Midbrain (tissue), 1 donor: ENCODE data around the gene PNPLA7.
"Not testable (repeated sequence)": the region's sequence is repeated elsewhere in the genome, so short reads cannot be mapped to it uniquely, and the experiment has no call there.

ENCODE experiments used
- DNase-seq: peaks from one replicate; lab custom pipeline; 2025; lab: John Stamatoyannopoulos, UW

The PNPLA7 gene

GRCh38 chr9:137575364-137575715, 25.1 kb upstream of the PNPLA7 start:
- DNase-seq, result peak; percentile 25

DNA sequence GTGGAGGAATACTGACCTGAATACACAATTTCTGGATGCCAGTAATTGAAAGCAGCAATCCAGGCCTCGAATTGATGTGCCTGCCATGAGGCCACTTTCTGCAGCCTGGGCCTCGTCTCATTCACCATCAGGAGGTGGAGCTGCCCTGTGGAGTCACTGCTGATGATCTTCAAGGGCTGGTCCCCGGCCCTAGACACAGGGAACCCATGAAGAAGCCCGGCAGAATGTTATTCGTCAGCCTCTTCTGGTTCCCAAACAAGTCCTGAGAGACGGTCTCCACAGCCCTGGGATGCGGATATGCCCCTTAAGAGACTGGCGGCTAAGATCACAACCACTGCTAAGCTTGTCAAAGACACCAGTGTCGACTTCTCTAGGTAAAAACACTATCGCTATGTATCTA, 24.0 kb upstream of the PNPLA7 start:
- no peak for DNase-seq

GRCh38 chr9:137570566-137570965, 20.4 kb upstream of the PNPLA7 start:
- DNase-seq, result no peak

GRCh38 chr9:137569609-137570203, 19.5 kb upstream of the PNPLA7 start:
- DNase-seq, result no peak

GRCh38 chr9:137568445-137568844, 18.2 kb upstream of the PNPLA7 start:
- DNase-seq, result not testable (repeated sequence)

- DNase-seq, result no peak
These were observed 14.7 kb upstream of the PNPLA7 start for GRCh38 chr9:137564817-137565411.

DNA sequence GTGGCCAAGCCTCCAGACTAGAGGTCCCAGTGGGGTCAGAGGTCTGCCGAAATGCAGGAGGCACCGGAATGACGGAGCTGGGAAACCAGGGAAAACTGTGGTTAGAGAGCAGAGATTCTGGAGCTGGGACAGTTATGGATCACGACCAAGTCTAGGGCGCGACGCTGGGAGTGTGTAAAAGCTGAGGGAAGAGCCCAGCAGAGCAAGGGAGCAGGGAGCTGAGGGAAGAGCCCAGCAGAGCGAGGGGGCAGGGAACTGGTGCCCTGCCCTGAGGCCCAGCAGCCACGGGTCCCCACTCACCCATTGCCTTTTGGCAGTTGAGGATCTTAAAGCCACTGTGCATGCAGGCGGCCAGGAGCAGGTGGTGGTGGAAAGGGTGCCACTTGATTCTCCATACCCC, 13.9 kb upstream of the PNPLA7 start:
- no peak for DNase-seq

- DNase-seq, result no peak
These were observed 7.9 kb upstream of the PNPLA7 start for GRCh38 chr9:137558127-137558526.

- DNase-seq, result no peak
These were observed 6.1 kb upstream of the PNPLA7 start for GRCh38 chr9:137556069-137556838.

DNA sequence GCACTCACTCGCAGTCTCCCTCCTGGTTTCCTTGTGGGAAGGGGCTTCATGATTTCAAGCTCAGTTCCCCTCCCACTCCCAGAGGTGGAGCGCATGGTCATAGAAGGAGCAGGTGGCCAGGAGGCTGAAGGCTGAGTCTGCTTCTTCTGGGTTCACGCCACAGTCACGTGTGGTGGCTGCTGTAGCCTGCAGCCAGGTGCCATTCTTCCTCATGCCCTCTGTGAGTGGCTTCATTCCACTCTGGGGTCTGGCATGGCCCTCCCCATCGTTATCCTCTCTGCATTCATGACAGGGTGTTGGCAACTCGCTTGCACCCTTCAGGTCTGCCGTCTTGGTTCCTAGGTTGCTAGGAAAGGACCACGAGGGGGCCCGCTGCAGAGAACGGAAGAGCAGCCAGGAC, 5.0 kb upstream of the PNPLA7 start:
- no peak for DNase-seq

DNA sequence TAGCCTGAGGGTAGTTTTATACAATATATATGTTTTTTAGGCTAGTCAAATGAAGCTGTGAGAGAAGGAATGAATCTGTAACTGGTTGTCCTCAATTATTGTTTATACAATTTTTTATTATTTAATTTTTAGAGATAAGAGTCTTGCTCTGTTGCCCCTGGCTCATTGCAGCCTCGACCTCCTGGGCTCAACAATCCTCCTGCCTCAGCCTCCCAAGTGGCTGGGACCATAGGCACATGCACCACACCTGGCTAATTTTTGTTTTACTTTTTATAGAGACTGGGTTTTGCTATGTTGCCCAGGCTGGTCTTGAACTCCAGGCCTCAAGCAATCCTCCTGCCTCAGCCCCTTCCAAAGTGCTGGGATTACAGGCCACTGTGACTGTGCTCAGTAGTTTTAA, 4.1 kb upstream of the PNPLA7 start:
- DNase-seq, result no peak

GRCh38 chr9:137553654-137554053, 3.5 kb upstream of the PNPLA7 start:
- not testable (repeated sequence) for DNase-seq

DNA sequence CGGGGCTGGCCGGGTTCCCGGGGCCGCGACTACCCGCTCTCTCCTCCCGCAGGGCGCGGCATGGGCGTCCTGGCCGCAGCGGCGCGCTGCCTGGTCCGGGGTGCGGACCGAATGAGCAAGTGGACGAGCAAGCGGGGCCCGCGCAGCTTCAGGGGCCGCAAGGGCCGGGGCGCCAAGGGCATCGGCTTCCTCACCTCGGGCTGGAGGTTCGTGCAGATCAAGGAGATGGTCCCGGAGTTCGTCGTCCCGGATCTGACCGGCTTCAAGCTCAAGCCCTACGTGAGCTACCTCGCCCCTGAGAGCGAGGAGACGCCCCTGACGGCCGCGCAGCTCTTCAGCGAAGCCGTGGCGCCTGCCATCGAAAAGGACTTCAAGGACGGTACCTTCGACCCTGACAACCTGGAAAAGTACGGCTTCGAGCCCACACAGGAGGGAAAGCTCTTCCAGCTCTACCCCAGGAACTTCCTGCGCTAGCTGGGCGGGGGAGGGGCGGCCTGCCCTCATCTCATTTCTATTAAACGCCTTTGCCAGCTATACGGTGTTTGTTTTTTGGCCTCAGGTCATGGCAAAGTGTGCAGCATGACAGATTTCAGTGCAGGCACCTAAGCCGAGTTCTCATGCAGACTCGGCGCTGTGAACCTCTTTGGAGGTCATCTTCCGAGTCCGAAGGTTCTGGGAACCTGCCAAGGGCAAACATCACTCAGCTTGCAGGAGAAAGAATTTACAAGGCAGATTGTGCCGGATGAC, 2.0 kb upstream of the PNPLA7 start:
- no peak for DNase-seq

DNA sequence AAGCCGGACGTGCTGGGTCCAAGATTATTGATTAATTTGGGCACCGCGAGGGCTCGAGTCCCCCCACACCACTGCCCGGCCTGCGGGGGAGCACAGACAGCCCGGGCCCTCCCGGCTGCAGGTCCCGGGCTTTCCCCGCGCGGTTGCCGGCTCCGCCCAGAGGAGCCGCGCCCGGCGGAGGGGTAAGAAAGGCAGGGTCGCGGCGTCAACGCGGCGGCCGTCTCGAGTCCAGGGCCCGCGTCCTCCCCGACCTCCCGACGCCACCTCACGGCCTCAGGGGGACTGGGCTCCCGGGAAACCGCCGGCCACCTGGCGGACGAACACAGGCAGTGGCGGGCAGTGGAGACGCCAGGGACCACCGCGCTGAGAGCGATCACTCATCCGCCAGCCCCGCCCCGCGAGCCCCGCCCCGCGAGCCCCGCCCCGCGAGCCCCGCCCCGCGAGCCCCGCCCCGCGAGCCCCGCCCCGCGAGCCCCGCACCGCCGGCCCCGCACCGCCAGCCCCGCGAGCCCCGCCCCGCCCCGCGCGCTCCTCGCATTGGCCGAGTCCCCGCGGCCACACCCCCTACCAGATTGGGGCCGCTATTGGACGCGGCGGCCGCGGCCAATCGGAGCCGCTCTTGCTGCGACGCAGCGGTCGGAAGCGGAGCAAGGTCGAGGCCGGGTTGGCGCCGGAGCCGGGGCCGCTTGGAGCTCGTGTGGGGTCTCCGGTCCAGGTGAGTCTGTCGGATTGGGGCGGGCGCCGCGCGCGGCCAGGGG, 1.2 kb upstream of the PNPLA7 start, which contains the start of gene MRPL41:
Gene MRPL41 (plus strand): TSS at position 616 of the 758 bp plus-strand sequence. CDS start 203 bp downstream, outside the sequence.
- peak; percentile 87 for DNase-seq

DNA sequence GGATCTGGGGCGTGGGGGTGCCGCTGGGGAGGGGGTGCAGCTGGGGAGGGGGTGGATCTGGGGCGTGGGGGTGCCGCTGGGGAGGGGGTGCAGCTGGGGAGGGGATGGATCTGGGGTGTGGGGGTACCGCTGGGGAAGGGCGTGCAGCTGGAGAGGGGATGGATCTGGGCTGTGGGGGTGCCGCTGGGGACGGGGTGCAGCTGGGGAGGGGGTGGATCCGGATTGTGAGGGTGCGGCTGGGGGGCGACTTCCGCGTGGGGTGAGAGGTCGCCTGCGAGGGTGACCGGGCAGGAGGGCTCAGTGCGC, 709 bp upstream of the PNPLA7 start:
- DNase-seq, result not testable (repeated sequence)

DNA sequence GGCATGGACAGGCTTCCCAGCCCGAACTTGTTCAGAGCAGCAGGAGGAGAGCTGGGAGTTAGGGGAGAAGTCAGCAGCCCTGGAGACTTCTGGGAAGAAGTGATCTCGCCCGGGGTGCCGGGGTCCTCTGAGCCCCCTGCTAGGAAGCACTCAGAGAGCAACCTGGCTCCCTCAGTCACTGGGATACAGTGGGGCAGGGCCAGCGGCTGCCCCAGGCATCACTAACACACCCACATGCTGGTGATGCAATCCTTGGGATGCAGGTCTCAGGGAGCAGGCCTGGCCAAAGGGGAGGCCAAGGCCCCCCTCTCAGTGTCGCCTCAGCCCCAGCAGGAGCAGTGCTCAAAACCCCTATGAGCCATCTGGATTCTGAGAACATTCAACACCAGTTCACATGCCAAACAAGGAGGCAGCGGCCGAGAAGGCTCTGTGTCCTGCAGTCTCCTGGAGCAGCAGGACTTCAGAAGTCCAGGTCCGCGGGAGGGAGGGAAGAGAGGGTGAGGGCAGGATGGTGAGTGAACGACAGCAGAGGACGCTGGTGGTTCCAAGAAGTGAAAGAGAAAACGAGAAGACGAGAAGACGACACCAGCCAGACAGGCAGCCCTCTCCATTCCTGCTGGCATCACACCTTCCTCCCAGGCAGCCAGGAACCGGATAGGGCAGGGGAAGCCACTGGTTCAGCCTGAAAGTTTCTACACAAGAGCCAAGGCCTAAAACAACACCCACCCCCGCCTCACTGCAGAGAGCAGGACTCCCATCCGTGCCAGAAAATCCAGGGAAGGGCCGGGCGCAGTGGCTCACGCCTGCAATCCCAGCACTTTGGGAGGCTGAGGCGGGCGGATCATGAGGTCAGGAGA, 2.3 kb downstream of the PNPLA7 start:
- no peak for DNase-seq

DNA sequence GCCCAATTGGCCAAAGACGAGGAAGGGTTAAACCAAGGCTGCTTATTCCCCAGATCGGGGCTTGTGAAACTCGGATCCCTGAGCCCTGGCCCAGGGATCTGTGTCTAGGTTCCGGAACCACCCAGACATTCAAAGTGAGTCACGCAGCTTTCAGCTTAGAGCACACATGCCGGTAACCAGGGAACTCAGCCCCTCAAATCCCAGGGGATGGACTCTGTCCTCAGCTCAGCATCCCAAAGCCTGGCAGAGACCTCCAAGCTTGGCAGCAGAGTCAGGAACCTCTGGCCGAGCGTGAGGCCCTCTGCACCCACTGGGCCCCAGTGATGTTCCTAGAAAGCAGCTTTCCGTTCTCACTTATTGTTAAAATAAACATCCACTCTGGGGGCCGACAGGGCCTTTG, 5.1 kb downstream of the PNPLA7 start:
- DNase-seq, result no peak

DNA sequence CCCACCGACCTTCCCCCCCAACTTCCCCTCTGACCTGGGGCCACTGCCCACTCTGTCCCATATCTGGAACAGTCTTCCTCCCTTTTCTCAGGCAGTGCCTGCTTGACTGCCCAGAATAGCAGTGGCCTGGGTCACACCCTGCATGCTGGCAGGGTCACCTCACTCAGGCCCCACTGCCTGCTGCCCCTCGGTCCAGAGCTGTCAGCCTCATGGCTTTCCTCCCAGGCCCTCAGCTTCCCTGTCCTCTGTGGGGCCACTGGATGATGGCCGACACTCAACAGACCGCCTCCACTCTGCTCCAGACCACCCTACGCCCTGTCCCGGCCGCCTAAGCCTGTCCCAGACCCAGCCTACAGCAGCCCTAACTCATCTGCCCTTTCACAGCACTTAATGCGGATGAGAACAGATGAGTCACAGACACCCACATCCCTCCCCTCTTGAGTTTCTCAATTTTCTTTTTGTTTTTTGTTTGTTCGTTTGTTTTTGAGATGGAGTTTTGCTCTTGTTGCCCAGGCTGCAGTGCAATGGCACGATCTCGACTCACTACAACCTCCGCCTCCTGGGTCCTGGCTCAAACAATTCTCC, 5.9 kb downstream of the PNPLA7 start:
- DNase-seq, result no peak

GRCh38 chr9:137543237-137543963, 6.8 kb downstream of the PNPLA7 start:
- no peak for DNase-seq

DNA sequence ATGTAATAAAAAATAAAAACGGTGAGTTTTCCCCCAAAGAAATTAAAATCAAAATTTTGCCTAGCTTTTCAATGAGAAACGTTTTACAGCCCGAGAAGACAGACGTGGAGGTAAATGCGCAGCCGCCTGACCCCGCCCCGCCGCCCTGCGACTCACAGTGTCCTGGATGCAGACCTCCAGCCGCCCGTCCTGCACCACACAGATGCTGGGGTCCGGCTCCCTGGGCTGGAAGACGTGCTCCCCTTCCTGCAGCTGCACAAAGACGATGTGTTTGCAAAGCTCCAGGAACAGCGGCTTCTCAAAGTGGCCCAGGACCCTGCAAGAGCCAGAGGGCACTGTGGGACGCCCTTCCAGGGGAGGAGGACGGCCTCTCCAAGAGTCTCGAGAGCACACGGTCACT, 7.7 kb downstream of the PNPLA7 start:
- no peak for DNase-seq
